A204.1 (cell line): ENCODE measurements around the gene GNAT1.

Experiments used
- FAIRE-seq: peaks from 2 replicates; lab custom pipeline; 2012; peaks lifted over from hg19 to GRCh38; lab: Jason Lieb, UNC

GNAT1 gene

DNA sequence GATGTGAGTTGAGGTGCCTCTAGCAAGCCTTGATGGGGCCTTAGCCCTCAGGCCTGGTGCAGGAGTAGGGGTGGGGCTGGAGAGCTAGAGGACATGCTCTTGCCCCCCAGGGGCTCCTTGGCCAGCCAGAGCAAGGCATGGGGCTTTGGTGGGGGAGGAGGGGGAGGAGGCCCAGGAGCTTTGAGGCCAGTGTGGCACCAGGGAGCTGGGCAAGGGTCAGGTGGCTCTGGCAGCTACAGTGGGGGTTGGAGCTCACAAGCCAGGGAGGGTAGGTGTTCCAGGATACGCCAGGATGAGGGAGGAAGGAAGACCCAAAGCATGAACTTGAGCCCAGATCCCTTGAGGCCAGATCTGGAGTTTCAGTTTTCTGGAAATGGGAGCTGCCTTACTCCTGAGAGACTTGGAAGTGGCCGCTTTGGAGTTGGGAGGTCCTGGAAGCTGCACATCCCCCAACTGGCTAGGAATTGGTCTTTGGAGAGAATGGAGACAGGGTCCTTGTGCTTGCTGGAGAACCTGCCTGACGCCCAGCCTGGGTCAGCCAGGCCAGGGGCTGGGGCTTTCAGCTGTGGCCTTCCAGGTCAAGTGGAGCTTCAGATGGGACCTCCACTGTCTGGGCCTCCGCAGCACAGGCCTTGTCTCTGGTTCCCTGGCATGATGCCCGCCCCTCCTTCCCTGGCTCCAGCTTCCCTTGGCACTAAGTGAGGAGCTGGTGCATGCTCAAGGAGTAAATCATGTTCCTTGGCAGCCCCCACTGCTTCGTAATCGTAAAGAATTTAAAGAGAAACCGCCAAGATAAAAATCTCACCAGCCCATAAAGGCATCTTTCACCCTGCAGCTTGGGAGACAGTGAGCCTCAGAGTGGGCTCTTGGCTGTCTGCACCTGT is 27.6 kb upstream of the GNAT1 start:
- FAIRE-seq: no peak

DNA sequence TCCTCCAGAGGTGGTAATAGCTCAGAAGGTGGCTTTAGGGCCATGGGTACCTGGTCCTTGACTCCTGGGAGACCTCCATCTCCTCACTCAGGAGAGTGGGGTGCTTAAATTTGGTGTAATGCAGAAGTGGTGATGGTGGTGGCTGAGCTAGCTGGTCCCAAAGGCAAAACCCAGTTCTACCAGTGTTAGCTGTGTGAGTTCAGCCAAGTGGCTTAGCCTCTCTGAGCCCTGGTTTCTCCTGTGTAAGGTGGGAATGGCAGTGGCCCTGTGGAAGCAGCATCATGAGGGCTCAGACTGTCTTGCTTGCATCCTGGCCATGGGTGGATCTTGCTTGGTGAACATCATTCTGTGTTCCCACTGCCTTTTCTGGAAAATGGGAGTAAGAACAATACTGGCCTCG is 26.9 kb upstream of the GNAT1 start:
- no peak for FAIRE-seq

DNA sequence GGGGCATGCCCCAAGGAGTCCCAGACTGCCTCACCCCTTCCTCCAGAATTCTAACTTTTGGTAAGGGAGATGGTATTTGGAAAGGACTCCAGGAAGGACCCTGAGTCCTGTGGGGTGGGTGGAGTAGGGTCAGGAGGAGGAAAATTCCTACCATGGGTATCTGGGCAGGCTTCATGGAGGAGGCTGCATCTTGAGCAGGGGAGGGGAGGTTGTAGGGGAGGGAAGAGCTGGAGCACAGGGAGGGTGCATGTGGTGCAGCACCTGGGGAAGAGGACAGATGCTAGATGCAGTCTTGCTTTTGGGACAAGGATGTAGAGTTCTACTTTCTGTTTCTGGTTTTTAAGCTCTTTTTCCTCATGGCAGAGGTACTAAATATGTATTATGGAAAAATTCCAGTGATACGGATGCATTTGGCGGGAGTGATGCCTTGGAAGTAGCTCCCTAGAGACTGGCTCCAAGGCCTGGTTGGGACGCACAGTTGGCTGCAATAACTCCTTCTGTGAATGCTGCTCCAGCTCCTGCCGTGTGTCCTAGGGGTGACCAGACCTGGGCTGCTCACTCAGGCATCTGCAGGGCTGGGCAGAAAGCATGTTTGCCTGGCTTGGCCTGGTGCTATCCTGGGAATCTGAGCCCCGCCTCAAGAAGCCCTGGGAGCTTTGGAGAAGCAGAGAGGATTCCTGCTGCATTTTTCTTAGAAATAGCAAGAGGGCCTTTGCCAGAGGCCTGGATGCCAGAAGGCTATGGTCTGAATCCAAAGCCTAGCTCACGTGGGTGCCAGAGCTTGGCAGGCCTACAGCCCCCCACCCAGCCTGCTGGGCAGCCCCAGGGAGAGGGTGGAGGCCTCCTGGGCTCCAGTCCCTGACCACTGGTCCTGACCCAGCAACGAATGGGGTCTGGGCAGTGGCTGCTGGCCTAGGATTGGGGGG is 26.2 kb upstream of the GNAT1 start:
- no peak for FAIRE-seq

DNA sequence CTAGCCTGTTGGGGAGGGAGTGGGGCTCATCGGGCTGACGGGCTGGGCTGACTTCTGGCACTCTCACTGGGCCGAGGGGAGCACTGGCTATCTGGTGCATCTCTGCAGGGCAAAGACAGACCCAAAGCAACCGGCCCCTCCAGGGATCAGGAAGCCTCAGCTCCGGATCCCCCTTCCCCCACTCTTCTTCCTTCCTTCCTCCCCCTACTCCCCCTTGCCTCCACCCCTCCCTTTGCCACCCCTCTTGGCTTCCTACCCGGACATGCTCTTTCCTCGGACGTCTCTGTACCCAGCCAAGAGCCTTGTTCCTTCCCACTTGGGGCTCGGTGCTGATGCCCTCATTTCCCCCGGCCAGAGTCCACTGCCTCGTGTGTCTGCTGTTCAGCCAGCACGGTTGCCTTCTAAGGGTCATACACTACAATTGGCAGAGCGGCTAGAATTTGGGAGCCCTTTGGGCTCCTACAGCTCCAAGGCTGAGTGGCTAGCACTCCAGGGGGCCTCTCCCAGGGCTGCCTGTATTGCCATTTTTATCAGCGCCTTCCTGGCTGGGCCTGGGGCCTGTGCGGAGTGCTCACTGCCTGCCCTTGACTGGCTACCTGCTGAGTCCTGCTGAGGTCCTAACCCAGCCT is 25.4 kb upstream of the GNAT1 start:
- FAIRE-seq: no peak

DNA sequence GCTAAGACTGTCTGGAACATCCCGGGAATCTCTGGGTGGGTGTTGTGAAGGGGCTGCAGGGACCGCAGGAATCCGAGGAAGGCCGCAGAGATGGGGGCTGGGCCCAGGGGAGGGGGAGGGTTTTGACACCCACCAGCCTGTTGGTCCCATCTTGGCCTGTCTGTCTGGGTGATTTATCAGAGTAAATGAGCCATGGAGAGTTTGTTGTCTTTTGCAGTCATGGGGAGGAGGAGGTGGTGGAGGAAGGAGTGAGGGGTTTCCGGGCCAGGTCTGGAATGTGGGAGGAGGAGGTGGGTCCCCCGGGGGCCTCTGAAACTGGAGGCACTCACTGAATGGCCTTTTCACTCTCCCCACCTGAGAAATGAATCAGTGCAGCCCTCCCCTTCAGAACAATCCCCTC is 24.8 kb upstream of the GNAT1 start:
- FAIRE-seq: no peak

DNA sequence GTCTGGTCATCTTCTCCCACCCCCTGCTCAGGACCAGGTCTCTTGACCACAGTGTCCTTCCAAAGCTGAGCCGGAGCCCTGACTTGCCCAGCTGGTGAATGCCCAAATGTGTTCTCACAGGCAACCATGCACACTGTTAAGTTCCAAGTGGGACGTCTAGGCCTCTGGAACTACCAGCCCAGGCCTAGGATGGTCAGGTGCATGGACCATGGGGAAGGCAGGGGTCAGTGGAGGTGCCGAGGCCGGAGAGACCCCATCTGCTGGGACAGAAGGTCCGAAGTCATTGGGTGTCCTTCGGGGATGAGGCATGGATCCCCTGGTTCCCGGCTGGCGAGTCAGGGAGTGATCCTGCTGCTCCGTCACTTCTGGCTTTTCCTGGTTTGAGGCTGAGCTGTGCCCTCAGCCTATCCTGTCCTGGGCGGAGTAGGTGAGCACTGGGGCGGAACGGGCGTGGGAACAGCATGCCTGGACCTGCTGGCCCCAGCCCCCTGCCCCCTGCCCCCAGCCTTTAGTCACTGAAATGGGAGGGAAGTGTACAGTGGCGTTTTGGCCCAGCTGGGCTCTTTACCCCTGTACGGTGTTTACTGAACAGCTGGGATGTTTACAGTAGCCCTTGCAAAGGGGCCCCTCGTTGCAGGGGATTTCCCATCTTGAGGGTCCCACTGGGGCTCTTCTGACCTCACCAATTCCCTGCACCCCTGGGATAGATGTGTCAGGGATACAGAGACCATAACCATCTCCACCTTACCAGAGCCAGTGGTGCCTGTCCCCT is 24.2 kb upstream of the GNAT1 start:
- FAIRE-seq: no peak

DNA sequence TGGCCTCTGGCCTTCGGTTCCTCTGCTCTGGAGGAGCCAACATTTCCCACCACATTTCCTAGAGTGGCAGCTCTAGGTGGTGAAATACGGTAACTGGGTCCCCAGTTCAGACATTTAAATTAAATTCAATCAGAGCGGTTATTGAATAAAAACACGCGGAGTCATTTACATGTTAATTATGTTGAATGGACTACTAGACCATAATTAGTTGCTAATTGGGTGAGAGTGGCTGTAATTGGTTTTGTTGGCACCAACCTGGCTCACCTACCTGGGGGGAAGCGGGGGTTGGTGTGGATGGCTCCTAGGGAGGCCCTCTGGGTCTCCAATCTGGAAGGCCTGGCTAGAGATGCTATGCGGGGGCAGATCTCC is 23.6 kb upstream of the GNAT1 start:
- FAIRE-seq: no peak

DNA sequence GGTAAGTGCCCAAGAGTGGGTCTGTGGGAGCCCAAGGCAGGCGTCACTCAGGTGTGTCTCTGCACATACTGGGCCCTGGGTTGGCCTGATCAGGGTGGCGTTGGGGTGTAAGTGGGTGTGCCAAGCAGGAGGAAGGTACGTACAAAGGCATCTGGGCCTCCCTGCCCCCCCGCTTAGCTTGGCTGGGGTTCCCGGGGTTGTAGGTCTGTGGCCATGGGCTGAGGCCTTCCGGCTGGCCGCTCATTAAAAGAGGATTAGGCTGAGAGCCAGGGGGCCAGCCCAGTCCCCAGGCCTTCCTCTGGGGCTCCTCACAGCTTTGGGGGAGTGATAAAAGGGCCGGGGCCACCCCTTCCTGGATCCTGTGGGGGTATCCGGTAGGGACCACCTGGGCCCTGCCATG is 23.0 kb upstream of the GNAT1 start:
- FAIRE-seq: no peak

DNA sequence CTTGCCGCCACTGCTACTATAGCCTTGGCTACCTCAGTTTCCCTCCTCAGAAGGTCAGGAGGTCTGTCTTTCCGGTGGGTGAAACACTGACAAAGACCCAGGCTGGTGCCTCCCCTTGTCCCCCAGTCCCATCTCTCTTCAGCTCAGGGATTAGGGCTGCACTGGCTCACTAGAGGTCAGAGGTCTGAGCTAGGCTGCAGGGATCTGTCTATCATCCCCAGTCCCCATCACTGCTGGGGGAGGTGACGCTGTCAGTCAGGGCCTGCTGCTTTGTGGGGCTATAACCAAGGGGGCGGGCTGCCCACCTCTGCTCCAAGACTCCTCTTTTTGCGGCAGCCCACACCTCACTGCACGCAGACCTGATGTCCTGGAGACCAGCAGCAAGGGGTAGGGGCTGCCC is 22.6 kb upstream of the GNAT1 start:
- no peak for FAIRE-seq

DNA sequence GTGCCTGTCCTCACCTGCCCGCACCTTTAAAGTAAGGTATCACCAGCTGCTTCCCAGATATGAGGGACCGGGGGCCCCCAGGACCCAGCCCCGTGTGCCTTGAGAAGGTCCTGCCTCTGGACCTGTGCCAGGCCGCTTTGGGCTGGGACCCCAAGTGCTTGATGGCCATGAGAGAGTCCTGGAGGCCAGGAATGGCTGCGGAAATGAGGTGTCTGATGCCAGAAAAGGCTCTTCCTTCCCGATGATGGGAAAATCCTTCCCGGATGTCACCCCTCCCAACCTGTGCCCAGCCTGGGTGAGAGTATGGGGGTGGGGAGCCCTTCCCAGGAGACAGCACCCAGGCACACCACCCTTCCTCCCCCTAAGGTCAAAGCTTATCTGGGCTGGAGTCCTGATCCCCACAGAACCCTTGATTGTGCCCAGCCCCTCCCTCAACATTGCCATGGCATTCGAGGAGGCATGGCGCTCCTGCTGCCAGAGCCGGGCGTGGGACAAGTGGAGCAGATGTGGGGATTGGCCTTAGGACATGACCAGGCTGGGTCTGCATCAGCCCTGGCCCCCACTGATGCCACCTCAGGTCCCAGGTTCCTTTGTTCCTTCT is 22.1 kb upstream of the GNAT1 start:
- no peak for FAIRE-seq

DNA sequence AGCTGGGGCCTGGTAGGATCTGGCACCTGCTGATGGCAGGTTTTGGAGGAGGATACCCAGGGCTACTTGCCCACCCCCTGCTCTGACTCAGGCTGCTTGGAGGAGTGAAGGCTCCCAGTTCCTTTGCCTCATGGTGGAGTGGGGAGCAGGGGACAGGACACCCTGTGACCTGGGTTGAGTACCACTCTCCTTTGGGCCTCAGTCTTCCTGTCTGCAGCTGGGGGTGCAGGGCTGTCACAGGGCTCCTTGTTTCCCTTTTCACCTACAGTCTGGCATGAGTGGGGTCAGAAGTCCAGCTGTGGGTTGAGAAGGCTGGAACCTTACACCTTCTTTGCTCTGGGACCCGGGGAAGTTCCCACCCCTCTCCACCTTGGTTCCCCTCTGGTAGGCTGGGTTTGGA is 21.6 kb upstream of the GNAT1 start:
- FAIRE-seq: no peak

DNA sequence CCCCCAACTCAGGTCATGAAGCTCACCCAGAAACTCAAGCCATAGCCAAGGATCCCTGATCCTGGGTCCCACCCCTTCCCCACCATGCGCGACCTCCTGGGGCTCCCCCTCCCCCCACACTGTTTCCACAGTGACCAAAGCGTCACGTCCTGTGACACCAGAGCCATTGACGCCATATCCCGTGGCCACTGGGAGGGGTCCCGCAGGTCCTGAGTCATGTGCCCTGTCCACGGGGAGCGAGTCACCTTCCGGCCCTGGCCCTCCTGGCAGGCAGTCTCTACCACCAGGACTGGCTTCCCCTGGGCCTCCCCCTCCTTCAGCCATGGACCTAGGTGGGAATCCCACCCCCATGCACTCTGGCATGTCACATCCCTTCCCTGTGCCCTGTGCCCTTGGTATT is 20.7 kb upstream of the GNAT1 start:
- no peak for FAIRE-seq

DNA sequence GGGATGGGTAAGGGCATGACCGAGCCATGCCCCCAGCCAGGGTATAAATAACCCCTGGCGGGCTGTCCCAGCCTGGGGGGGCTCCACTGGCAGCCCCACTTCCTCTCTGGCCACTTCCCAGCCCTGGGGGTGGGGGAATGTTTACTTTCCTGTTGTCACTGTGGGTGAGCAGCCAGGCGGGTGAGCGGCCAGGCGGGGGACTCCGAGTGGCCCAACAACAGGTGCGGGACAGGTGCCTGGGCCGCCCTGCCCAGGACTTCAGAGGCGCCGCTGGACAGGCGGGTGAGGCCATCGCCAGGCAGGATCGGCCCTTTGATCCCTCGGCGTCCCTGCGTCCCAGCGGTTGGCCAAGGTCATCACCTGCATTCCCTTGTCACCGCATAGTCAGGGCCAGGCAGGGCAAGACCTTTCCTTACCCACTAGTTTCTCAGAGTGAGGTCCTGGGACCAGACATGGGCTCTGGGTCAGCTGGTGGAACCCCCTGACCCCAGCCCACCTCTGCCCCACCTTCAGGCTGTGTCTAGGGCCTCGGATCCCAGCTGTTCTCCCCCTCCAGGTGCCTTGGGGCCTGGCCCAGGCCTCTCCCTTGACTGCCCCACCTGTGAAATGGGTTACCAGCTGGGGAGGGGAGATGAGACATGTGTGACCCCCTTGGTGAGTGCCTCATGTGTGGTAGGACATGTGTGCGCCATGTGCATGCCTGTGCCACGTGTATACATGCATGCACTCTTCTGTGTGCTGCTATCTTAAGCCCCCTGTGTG is 19.7 kb upstream of the GNAT1 start:
- no peak for FAIRE-seq

DNA sequence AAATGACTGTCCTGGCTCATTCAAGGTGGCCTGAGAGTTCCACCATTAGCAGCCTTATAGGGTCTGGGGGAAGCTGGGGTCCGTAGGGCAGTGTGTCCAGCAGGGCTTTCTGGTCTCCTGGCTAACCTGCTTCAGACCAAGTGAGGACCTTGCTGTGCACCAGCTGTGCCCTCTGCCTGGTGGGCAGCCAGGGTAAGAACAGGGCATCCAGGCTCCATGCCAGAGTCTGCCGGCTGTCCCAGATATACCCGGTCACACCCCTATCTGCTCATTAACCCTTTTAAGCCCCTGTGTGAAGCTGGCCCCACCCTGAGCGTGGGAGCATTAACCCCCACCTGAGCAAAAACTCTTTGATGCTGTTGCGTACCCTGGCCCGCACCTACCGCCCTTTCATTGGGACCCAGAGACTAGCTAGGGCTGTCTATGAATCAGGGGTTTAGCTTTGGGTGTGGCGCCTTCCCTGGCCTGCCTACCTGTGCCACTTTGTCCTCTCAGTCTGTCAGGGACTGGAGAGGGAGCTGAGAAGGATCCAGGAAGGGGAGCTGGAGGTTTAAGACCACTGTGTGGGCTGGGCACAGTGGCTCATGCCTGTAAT is 18.7 kb upstream of the GNAT1 start:
- no peak for FAIRE-seq

DNA sequence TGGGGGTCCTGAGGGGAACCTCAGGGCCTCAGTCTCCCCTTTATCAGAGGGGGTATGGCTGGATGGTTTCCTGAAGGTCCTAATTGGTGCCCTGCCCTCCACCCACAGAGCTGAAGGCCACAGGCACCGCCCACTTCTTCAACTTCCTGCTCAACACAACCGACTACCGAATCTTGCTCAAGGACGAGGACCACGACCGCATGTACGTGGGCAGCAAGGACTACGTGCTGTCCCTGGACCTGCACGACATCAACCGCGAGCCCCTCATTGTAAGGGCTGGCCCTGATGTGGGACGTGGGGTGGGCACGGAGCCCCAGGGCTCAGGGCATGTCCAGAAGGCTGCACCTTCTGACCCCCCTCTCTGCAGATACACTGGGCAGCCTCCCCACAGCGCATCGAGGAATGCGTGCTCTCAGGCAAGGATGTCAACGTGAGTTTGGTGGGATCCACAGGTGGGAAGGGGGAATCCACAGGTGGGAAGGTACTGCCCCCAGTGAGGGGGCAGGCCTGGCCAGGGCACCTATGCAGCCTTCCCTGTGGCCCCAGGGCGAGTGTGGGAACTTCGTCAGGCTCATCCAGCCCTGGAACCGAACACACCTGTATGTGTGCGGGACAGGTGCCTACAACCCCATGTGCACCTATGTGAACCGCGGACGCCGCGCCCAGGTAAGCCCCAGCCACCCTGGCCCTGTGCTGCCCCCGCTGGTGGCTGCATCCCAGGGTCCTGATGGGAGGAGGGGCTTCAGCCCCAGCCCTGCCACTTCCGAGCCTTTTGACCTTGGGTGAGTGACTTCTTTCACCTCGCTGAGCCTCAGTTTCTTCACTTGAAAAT is 17.5 kb upstream of the GNAT1 start:
- no peak for FAIRE-seq

DNA sequence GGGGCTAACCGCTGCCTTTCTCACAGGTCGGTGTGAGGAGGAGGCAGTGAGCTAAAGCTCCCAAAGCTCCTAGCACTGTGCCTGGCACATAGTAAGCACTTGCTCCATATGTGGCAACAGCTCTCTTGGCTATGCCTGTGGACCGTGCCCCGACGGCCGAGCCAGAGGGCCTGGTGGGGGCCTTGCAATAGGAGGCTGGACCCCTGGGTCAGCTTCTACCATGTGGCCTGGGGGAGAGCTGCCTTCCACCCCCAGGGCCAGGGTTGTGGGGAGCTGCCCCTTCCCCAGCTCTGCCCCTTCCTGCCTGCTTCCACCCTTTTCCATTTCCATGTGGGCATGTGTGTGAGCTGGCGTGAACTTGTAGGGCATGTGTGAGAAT is 16.9 kb upstream of the GNAT1 start:
- no peak for FAIRE-seq

DNA sequence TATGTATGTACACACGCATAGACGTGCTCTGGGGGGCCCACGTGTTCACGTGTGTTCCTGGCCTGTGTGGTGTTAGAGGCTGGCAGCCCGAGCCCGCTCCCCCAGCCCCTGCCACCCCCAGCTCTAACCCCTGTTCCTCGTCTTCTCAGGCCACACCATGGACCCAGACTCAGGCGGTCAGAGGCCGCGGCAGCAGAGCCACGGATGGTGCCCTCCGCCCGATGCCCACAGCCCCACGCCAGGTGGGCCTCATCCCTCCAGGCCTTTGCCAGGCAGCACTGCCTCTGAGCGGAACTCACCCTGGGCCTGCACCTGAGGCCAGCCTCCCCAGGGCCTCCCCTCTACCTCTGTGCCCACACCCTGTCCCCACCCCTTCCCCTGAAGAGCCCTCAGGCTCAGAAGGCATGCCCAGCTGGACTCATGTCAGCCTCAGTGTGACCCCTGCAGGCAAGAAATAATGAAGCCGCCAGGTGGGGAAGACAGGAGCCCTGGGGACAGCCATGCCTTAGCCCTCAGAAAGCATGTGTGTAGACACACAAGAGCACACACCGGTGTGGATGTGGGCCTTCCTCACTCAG is 16.4 kb upstream of the GNAT1 start:
- no peak for FAIRE-seq

DNA sequence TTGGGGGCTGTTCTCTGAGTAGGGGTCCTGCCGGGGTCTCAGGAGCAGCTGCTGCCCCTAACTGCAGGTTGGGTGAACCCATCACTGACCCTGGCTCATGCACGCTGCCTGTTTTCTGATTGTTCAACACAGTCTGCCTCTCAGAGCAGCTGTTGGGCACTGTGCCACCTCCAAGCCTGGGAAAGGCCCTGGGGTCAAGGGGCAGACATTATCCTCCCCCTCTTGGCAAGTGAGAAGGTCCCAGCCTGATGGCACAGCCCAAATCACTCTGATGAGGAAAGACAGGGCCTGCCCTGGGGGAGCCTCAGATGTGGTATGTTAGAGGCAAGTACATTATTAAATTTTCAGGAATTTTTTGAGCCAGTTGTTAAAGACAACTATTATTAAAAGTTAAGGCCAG is 14.1 kb upstream of the GNAT1 start:
- FAIRE-seq: no peak

DNA sequence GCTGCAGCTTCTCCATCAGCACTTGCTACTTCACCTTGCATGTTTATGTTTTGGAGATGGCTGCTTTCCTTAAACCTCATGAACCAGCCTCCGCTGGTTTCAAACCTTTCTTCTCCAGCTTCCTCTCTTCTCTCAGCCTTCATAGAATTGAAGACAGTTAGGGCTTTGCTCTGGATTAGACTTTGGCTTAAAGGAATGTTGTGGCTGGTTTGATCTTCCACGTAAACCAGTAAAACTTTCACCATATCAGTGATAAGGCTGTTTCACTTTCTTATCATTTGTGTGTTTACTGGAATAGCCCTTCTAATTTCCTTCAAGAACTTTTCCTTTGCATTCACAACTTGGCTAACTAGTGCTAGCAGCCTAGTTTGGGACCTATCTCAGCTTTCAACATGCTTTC is 11.7 kb upstream of the GNAT1 start:
- FAIRE-seq: no peak
